Vagina (tissue), 2 donors: ENCODE results near the gene PRICKLE2. TPM values are rescaled to one million over a fixed set of nuclear protein-coding genes. Genes with fewer than 3 reads are reported as not detected.

Experiments
- DNase-seq, 2 donors: peaks; one replicate each; pipeline ENCODE4 v3.0.0-alpha.2; 2017; ENCODE audit errors: extremely low spot score in 2 of 2
- H3K27ac ChIP-seq: fragments of 200-600 bp; sonication (generic); one replicate; pipeline ENCODE4 v1.5.1; 2019
- H3K27me3 ChIP-seq: fragments of 200-600 bp; sonication (generic); one replicate; pipeline ENCODE4 v1.5.1; 2019
- H3K36me3 ChIP-seq, 2 donors: fragments of 200-600 bp; sonication (generic); one replicate each; pipeline ENCODE4 v1.5.1; 2017 to 2019
- H3K4me1 ChIP-seq: fragments of 200-600 bp; sonication (generic); one replicate; pipeline ENCODE4 v1.5.1; 2019
- H3K4me3 ChIP-seq, 2 donors: fragments of 200-600 bp; sonication (generic); 1 replicate in 1 of 2; 2 replicates in 1 of 2; pipeline ENCODE4 v1.5.1; 2016 to 2019
- H3K9me3 ChIP-seq: fragments of 200-600 bp; sonication (generic); one replicate; pipeline ENCODE4 v1.5.1; 2019
- POLR2A ChIP-seq, 2 donors: fragments of 450-650 bp; IDR thresholded peaks; one replicate each; pipeline ENCODE4 v1.6.1; 2017; ENCODE audit warnings: antibody characterized with exemption in 2 of 2, mild to moderate bottlenecking in 2 of 2, moderate library complexity in 2 of 2
- POLR2AphosphoS5 ChIP-seq, 2 donors: sonication (generic); formaldehyde crosslinking; IDR thresholded peaks; one replicate each; pipeline ENCODE4 v1.9.0; 2017; ENCODE audit warnings: antibody characterized with exemption in 2 of 2, mild to moderate bottlenecking in 2 of 2, low read depth in 1 of 2; ENCODE audit not compliant: insufficient read depth in 1 of 2
- intact Hi-C: fragments of 100-400 bp; cut with DNase I; formaldehyde crosslinking; loops from one replicate; pipeline ENCODE4 v1.15.1; 2023
- total RNA-seq: library from RNA; depleted of rRNA; stranded (reverse); fragments of >200 nt; gene quantifications from one replicate; pipeline ENCODE4 v1.2.3, GENCODE V29; 2016
- TF ChIP-seq, protein P1 (sequence below), 3 experiments: fragments of 450-650 bp in 2 of 3; fragments of 200-600 bp in 1 of 3; sonication (generic) in 1 of 3; IDR thresholded peaks; one replicate each; pipeline ENCODE4 v1.5.1; 2017 to 2019; ENCODE audit warnings: antibody characterized with exemption in 3 of 3, mild to moderate bottlenecking in 2 of 3, moderate library complexity in 2 of 3

Gene PRICKLE2
- total RNA-seq, 1 donor from 2014 or later: 39.3 TPM

DNA sequence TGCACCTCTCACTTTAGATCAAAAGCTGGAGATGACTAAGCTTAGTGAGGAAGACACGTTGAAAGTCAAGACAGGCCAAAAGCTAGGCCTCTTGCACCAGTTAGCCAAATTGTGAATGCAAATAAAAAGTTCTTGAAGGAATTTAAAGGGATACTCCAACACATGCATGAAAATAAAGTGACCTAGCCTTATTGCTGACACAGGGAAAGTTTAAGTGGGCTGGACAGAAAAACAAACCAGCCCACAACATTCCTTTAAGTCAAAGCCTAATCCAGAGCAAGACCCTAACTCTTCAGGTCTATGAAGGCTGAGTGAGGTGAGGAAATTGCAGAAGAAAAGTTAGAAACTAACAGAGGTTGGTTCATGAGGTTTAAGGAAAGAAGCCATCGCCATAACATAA, 101.3 kb downstream of the PRICKLE2 start:
- Histone ChIP-seq H3K27me3 (no peaks in the 10 kb centered on the region), H3K4me3 (no peak overlapping the region), H3K9me3 (no peaks in the 10 kb centered on the region), H3K27ac (no peak overlapping the region), H3K36me3 (no peaks in the 10 kb centered on the region), H3K4me1 (peaks cover 25% of the 10 kb centered on the region)
- intact Hi-C loops: no loop called here
- DNase-seq: no peak
- TF ChIP-seq POLR2A (IDR thresholded peaks at IDR 0.05) (no peak), POLR2AphosphoS5 (IDR thresholded peaks at IDR 0.05; ENCODE audit: insufficient read depth in 1 of 2, low read depth in 1 of 2) (no peak)
- TF ChIP-seq, protein P1, sequence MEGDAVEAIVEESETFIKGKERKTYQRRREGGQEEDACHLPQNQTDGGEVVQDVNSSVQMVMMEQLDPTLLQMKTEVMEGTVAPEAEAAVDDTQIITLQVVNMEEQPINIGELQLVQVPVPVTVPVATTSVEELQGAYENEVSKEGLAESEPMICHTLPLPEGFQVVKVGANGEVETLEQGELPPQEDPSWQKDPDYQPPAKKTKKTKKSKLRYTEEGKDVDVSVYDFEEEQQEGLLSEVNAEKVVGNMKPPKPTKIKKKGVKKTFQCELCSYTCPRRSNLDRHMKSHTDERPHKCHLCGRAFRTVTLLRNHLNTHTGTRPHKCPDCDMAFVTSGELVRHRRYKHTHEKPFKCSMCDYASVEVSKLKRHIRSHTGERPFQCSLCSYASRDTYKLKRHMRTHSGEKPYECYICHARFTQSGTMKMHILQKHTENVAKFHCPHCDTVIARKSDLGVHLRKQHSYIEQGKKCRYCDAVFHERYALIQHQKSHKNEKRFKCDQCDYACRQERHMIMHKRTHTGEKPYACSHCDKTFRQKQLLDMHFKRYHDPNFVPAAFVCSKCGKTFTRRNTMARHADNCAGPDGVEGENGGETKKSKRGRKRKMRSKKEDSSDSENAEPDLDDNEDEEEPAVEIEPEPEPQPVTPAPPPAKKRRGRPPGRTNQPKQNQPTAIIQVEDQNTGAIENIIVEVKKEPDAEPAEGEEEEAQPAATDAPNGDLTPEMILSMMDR (IDR thresholded peaks at IDR 0.05): no peak

DNA sequence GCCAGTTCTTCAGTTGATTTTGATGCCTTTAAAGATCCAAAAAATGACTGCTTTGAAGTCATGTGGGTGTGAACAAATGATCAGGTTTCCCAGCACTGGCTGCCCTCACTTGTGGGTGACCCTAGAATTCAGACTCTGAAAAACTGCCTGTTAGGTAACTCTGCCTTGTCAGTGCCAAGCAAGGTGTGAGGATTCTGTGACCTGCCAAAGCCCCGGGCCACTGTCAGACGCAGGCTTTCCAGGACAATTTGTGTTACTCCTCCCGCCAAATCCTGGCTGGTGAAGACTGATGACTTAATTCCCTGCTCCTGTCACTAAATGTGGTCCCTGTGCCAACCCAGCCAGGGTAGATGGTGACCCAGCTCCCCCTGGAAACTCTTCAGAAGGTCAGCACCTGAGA, 102.8 kb downstream of the PRICKLE2 start:
- no peak for TF ChIP-seq POLR2A (IDR thresholded peaks at IDR 0.05)
- no peak for TF ChIP-seq POLR2AphosphoS5 (IDR thresholded peaks at IDR 0.05; ENCODE audit: insufficient read depth in 1 of 2, low read depth in 1 of 2)
- TF ChIP-seq, protein P1 (IDR thresholded peaks at IDR 0.05): no peak
- no peak overlapping the region for H3K27ac ChIP-seq
- no peaks in the 10 kb centered on the region for H3K27me3 ChIP-seq
- no peak for DNase-seq
- H3K9me3 ChIP-seq: no peaks in the 10 kb centered on the region
- intact Hi-C loops: no loop called here
- H3K36me3 ChIP-seq: no peaks in the 10 kb centered on the region
- H3K4me1 ChIP-seq: peaks cover 25% of the 10 kb centered on the region
- H3K4me3 ChIP-seq: no peak overlapping the region

DNA sequence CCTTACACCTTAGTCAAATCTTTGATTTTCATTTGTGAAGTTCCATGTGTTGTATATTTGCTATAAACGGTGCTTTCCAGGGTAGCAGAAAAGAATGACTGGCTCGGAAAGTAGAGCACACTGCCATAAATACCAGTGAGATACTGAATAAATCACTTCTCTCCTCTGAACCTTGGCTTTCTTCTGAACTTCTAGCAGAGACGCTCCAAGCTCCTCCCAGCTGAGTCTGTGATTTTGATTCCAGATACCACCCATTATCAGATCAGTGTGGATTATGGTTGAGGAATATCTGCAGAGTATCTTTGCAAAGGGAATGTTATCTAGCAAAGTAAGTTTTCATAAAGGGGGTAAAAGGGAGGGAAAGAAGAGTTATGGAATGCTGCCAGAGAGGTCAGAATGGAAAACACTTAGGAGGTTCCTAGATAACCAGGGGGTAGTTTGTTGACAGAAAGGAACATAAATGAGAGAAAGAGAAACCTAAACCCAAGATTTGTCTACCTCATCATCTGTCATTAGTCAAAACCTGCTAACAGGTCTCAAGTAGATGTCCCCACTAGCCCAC, 103.4 kb downstream of the PRICKLE2 start:
- no peak for DNase-seq
- H3K9me3 ChIP-seq: no peaks in the 10 kb centered on the region
- no peaks in the 10 kb centered on the region for H3K36me3 ChIP-seq
- H3K27me3 ChIP-seq: no peaks in the 10 kb centered on the region
- intact Hi-C loops: no loop called here
- H3K27ac ChIP-seq: no peak overlapping the region
- TF ChIP-seq, protein P1 (IDR thresholded peaks at IDR 0.05): no peak
- TF ChIP-seq POLR2AphosphoS5 (IDR thresholded peaks at IDR 0.05; ENCODE audit: insufficient read depth in 1 of 2, low read depth in 1 of 2): no peak
- TF ChIP-seq POLR2A (IDR thresholded peaks at IDR 0.05): no peak
- H3K4me3 ChIP-seq: no peak overlapping the region
- H3K4me1 ChIP-seq: peaks cover 25% of the 10 kb centered on the region

DNA sequence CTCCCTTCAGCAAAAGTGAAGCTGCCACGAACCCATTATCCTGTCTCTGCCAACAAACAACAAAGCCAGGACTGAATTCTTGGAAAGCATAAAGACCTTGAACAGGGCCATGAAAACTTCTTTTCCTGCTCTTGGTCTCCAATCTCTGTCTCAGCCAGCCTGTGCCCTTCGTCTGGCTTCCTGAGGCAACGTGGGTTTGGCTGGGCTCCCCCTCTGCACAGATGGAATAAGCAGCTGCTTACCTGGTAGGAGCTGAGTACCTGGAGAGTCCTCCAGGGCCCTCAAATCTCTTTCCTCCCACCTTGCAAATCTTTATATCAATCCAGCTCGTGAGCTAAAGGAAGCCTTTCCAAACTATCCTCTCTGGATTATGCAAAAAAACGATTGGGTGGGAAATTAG, 104.4 kb downstream of the PRICKLE2 start:
- Histone ChIP-seq H3K9me3 (no peaks in the 10 kb centered on the region), H3K27ac (no peak overlapping the region), H3K4me3 (no peak overlapping the region), H3K27me3 (no peaks in the 10 kb centered on the region), H3K4me1 (peaks cover 25% of the 10 kb centered on the region), H3K36me3 (no peaks in the 10 kb centered on the region)
- TF ChIP-seq POLR2A (IDR thresholded peaks at IDR 0.05): no peak
- DNase-seq: no peak
- intact Hi-C loops: no loop called here

DNA sequence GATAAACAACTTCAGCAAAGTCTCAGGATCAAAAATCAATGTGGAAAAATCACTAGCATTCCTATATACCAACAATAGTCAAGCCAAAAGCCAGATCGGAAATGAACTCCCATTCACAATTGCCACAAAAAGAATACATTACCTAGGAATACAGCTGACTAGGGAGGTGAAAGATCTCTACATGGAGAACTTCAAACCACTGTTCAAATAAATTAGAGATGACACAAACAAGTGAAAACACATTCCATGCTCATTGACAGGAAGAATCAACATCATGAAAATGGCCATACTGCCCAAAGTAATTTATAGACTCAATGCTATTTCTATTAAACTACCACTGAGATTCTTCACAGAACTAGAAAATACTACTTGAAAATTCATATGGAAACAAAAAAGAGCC, 107.8 kb downstream of the PRICKLE2 start:
- intact Hi-C loops: no loop called here
- H3K4me3 ChIP-seq: no peak overlapping the region
- no peak for TF ChIP-seq POLR2AphosphoS5 (IDR thresholded peaks at IDR 0.05; ENCODE audit: insufficient read depth in 1 of 2, low read depth in 1 of 2)
- no peak for TF ChIP-seq POLR2A (IDR thresholded peaks at IDR 0.05)
- DNase-seq: no peak
- H3K4me1 ChIP-seq: peaks cover 28% of the 10 kb centered on the region
- H3K27ac ChIP-seq: no peak overlapping the region
- no peaks in the 10 kb centered on the region for H3K36me3 ChIP-seq
- no peaks in the 10 kb centered on the region for H3K9me3 ChIP-seq
- H3K27me3 ChIP-seq: no peaks in the 10 kb centered on the region

DNA sequence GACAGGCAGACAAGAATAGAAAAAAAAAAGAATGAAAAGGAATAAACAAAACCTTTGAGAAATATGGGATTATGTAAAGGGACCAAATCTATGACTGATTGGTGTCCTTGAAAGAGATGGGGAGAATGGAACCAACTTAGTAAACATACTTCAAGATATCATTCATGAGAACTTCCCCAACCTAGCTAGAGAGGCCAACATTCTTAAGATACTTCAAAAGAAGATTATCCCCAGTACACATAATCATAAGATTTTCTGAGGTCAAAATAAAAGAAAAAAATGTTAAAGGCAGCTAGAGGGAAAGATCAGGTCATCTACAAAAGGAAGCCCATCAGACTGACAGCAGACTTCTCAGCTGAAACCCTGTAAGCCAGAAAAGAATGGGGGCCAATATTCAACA, 110.6 kb downstream of the PRICKLE2 start:
- Histone ChIP-seq H3K36me3 (no peaks in the 10 kb centered on the region), H3K27ac (no peak overlapping the region), H3K4me1 (peaks cover 18% of the 10 kb centered on the region), H3K27me3 (no peaks in the 10 kb centered on the region), H3K4me3 (no peak overlapping the region), H3K9me3 (no peaks in the 10 kb centered on the region)
- DNase-seq: no peak
- intact Hi-C loops: no loop called here
- TF ChIP-seq, protein P1 (IDR thresholded peaks at IDR 0.05): no peak
- TF ChIP-seq POLR2AphosphoS5 (IDR thresholded peaks at IDR 0.05; ENCODE audit: insufficient read depth in 1 of 2, low read depth in 1 of 2) (no peak), POLR2A (IDR thresholded peaks at IDR 0.05) (no peak)
